ENCODE data around the gene HJURP. TPM values are rescaled to one million over a fixed set of nuclear protein-coding genes. Genes with fewer than 3 reads are reported as not detected.

Gene HJURP
- total and polyA plus RNA-seq, 4 donors: 0.84 to 4.1 (median 2.0) TPM

GRCh38 chr2:233793465-233794127 lies 60.7 kb downstream of the HJURP start:
- ATAC-seq (ENCODE audit: insufficient read depth, low FRiP score) (no peak), DNase-seq (peak; percentile 20 to 59 (median 55))
- 65 to 85% methylated on average over 18 of the region's 18 CpGs for WGBS, 2 donors
- Histone ChIP-seq H3K4me3 (no peak overlapping the region), H3K27me3 (ENCODE audit: control insufficient read depth in 3 of 3, insufficient read depth in 3 of 3, low read length in 2 of 3) (no peaks in the 10 kb centered on the region), H3K9ac (ENCODE audit: insufficient read depth in 1 of 2, low read length in 2 of 2) (no peak overlapping the region), H3K27ac (ENCODE audit: low read depth in 1 of 2, low read length in 1 of 2) (no peak overlapping the region), H3K36me3 (ENCODE audit: control insufficient read depth in 4 of 4, insufficient read depth in 4 of 4, low read length in 4 of 4) (no peaks in the 10 kb centered on the region), H3K4me1 (ENCODE audit: control insufficient read depth in 5 of 5, insufficient read depth in 5 of 5, low read length in 5 of 5) (no peaks in the 10 kb centered on the region), H3K9me3 (ENCODE audit: control insufficient read depth in 4 of 4, insufficient read depth in 3 of 4, low read length in 3 of 4) (no peaks in the 10 kb centered on the region)
- TF ChIP-seq CTCF (IDR thresholded peaks at IDR 0.05; ENCODE audit: control extremely low read depth, extremely low read depth): no peak

GRCh38 chr2:233792720-233793119 lies 61.6 kb downstream of the HJURP start:
- DNase-seq (no peak), ATAC-seq (ENCODE audit: insufficient read depth, low FRiP score) (no peak)
- H3K9ac ChIP-seq (ENCODE audit: insufficient read depth in 1 of 2, low read length in 2 of 2): no peak overlapping the region
- no peaks in the 10 kb centered on the region for H3K27me3 ChIP-seq (ENCODE audit: control insufficient read depth in 3 of 3, insufficient read depth in 3 of 3, low read length in 2 of 3)
- 83 to 89% methylated on average over 7 of the region's 7 CpGs for WGBS, 2 donors
- H3K36me3 ChIP-seq (ENCODE audit: control insufficient read depth in 4 of 4, insufficient read depth in 4 of 4, low read length in 4 of 4): no peaks in the 10 kb centered on the region
- H3K4me3 ChIP-seq: no peak overlapping the region
- H3K27ac ChIP-seq (ENCODE audit: low read depth in 1 of 2, low read length in 1 of 2): no peak overlapping the region
- H3K9me3 ChIP-seq (ENCODE audit: control insufficient read depth in 4 of 4, insufficient read depth in 3 of 4, low read length in 3 of 4): no peaks in the 10 kb centered on the region
- no peaks in the 10 kb centered on the region for H3K4me1 ChIP-seq (ENCODE audit: control insufficient read depth in 5 of 5, insufficient read depth in 5 of 5, low read length in 5 of 5)
- no peak for TF ChIP-seq CTCF (IDR thresholded peaks at IDR 0.05; ENCODE audit: control extremely low read depth, extremely low read depth)

GRCh38 chr2:233791883-233792329 lies 62.4 kb downstream of the HJURP start:
- Histone ChIP-seq H3K36me3 (ENCODE audit: control insufficient read depth in 4 of 4, insufficient read depth in 4 of 4, low read length in 4 of 4) (no peaks in the 10 kb centered on the region), H3K27me3 (ENCODE audit: control insufficient read depth in 3 of 3, insufficient read depth in 3 of 3, low read length in 2 of 3) (no peaks in the 10 kb centered on the region), H3K4me1 (ENCODE audit: control insufficient read depth in 5 of 5, insufficient read depth in 5 of 5, low read length in 5 of 5) (no peaks in the 10 kb centered on the region), H3K9ac (ENCODE audit: insufficient read depth in 1 of 2, low read length in 2 of 2) (no peak overlapping the region), H3K27ac (ENCODE audit: low read depth in 1 of 2, low read length in 1 of 2) (no peak overlapping the region), H3K4me3 (no peak overlapping the region), H3K9me3 (ENCODE audit: control insufficient read depth in 4 of 4, insufficient read depth in 3 of 4, low read length in 3 of 4) (no peaks in the 10 kb centered on the region)
- 84 to 88% methylated on average over 9 of the region's 9 CpGs for WGBS, 2 donors
- DNase-seq (no peak), ATAC-seq (ENCODE audit: insufficient read depth, low FRiP score) (no peak)
- TF ChIP-seq CTCF (IDR thresholded peaks at IDR 0.05; ENCODE audit: control extremely low read depth, extremely low read depth): no peak
